Stimulated activated CD8-positive, alpha-beta memory T cell treated with anti-CD3 and anti-CD28 coated beads, Interleukin-7, amount 100 ng/mL, for 1 hour (primary cell): ENCODE data around the gene NR2C2.

ENCODE experiments used
- DNase-seq, 2 donors: peaks; one replicate each; pipeline ENCODE4 v3.0.0-alpha.2; 2020; ENCODE audit warnings: low read depth in 2 of 2

The NR2C2 gene

DNA sequence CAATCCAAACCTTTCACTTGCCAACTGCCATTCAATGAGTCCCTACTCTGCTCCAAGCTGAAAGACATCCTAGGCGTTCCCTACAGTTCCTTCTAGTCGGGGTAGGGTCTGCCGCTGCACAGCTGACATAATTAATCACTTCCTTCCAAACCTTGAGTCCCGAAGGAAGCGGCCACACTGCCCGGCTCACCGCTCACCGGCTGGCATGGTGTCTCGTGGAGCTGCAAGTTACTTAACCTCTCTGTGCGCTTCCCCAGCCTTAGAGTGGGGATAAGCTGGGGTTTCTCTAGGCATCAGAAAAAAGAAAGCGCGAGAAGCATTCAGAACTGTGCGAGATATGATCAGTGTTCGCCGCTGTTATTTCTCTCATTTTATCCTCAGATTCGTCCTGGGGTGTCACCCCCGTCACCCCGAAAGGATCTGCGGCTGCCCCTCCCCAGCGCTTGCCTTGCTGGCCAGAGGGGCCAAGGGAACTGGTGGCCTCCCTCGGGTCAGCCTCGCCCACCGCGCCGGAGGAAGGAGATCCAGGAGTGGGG, 117.0 kb downstream of the NR2C2 start:
- DNase-seq: no peak

DNA sequence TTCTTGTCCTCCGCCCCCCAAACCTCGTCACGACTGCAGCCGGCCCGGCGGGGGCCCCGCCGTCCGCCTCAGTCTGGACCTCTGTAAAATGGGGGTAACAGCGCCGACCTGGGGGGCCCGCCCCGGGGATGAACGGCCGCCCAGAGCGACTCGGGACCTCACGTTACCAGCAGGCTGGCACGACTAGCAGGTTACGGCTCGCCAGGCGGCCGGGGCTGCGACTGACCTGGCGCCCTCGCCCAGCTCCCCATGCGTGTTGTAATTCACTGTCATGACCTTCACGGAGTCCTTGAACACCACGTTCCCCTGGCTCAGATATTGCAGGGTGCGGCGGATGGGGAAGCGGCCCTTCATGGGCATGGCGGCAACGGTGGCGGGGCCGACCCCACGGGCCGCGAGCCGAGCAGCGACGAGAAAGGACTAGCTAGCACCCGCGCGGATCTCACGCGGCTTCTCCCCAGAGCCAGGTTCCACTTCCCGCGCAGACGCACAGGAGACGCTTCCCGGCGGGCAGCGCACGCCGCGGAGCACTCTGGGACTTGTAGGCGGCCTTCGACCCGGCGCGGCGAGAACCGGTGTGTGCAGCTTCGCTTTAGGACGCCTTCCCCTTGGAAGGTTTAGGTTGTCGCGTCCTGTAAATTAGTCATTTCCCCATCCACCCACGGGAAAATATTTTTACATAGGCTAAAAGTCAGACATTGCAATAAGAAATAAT, 117.6 kb downstream of the NR2C2 start, which contains the start of gene MRPS25:
TSS of gene MRPS25 (minus strand) at position 481 of the 715 bp plus-strand sequence. CDS start at position 360, 121 bp downstream.
- DNase-seq: peak; percentile 72 to 81

DNA sequence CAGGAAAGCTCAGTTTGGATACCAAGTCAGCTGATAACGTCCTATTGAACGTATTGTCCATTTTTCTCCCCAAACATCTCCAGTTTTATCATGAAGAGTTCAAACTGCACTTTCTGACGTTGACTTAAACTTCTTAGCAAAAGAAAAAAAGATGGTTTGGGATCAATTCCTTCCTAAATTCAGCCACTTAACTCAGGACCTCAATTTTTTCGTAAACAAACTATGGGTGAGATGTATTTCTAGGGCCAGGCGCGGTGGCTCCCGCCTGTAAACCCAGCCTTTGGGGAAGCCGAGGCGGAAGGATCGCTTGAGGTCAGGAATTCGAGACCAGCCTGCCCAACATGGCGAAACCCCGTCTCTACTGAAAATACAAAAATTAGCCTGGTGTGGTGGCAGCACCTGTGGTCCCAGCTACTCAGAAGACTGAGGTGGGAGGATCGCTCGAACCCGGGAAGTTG, 118.2 kb downstream of the NR2C2 start:
- no peak for DNase-seq

DNA sequence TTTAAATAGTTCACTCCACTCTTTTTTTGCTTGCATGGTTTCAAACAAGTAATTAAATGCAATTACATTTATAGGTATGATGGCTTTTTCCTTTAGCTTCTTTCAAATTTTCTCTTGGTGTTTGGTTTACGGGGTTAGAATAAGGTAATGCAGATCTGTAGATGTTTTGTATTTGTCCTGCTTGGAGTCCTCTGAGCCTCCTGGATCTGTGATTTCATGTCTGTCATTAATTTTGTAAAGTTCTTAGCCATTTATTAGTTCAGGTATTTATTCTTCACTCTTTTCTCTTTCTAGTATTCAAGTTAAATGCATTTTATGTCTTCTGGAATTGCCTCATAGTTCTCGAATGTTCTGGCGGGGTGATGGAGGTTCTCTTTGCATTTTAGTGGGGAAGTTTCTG, 119.1 kb downstream of the NR2C2 start:
- no peak for DNase-seq

DNA sequence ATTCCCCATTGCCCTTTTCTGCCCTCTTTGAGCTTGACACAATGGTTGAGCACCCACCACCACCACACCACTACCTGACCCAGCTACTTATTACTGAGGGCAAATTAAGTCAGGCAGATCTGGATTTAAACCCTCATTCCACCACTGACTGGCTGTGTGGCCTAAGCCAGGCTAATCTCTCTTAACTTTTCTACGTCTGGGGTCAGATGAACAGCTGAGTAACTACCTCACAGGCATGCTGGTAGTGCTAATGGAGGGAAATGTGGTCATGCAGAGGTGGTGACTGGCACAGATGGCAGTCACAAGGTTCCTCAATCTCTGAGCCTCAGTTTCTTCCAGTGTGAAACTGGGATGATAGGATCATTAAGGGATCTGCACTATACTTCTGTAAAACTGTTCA, 122.1 kb downstream of the NR2C2 start:
- no peak for DNase-seq

DNA sequence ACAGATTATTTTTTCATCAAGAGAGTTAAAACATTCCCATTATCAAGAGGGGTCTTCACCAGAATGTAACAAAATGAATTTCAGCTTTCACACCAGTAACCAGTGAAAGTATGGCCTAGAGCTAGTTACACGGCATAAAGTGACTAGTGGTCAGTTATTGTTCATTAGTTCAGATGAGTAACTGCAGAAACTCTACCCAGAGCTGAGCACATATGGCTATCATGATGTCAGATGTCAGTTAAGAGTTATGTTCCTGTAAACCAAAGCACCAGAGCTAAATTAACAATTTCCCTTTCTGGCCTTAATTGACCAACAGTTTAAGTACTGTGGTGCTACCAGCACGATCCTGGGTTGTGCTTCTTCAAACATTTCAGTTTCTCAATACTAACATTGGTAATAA, 124.3 kb downstream of the NR2C2 start:
- no peak for DNase-seq

DNA sequence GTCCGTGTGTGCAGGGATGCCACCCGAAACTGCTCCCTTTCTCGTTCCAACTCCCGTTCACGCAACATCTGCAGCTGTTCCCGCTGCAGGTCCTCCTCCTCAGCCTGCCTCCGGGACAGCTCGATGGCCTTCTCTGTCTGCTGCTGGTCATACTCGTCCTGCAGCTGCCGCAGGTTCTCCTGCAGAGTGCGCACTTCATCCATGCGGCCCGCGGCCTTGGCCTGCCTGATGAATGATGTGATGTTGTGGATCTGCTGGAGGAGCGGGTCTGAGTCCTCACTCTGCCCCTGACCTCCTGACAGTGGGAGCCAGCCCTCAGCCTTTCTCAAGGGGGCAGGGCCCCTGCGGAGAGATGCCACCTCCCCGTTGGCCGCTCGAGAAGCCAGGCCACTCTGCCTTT, 127.1 kb downstream of the NR2C2 start:
- DNase-seq: no peak

DNA sequence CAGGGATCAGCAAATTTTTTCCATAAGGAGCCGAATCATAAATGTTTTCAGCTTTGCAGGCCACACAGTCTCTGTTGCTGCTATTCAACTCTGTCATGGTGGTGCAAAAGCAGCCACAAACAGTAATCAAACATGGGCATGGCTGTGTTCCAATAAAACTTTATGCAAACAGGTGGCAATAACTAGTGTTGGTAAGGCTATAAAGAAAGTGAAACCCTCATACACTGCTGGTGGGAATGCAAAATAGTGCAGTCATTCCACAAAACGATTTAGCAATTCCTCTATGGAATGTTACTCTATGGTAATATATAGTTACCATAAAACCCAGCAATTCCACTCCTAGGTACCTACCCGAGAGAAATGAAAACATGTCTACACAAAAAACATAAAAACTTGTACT, 131.7 kb downstream of the NR2C2 start:
- no peak for DNase-seq

DNA sequence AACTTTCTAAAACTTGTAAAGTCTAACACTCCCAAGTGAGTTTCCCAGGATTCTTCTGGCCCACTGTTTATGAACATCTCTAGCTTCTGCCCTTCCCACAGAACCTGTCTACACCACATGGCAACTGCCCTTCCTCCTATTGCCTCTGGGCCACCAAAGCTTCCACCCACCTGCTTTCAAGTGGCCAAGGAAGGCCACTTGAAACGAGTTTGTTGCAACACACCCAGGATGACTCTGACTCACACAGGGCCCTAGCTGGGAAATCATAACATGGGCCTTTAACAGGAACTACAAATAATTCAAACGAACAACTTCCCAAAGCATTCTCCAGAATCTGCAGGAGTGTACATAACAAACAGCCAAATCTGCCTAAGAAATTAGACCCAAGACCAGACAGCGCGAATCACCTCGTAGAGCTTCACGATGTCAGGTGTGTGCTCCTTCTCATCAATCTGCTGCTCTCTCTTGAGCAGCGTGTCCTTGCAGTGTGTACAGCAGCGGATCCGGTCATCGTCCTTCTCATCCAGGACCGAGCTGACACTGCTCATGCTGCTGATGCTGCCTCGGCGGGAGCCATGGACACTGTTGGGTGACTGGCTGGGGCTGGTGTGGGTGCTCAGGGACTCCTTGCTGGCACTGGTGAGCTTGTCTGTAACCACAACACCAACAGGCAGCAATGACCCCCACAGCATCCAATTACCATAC, 134.7 kb downstream of the NR2C2 start:
- DNase-seq: no peak

DNA sequence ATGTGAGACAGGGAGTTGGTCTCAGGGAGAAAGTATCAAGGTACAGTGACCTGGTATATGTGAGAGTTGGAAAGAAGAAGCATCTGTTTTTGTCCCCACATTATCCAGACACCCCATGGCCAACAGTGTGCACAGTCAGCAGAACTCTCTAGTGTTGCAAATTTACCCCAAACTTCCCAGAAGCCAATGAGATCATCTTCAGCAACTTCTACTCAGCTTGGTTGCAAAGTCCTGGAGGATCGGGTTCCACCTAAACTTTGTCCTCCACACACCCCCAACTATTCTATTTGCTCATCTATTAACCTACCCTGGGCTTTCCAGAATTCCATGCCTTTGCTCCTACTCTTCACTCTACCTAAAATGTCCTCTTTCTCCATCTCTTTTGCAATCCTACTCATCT, 135.9 kb downstream of the NR2C2 start:
- no peak for DNase-seq

DNA sequence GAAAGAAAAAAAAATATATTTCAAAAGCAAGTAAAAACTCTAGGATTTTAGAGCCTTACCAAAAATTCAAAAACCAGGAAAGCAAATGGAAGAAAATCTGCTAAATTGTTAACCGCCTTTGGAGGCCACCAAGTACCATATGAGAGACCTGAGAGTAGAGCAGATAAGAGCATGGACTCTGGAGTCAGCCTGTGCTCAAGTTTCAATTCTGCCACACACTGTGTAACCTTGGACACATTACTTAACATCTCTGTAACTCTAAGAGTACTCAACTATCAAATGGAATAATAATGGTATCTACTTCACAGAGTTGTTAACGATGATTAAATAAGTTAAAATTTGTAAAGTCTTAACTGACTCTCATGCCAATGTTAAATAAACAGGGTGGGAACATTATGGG, 138.9 kb downstream of the NR2C2 start:
- no peak for DNase-seq

DNA sequence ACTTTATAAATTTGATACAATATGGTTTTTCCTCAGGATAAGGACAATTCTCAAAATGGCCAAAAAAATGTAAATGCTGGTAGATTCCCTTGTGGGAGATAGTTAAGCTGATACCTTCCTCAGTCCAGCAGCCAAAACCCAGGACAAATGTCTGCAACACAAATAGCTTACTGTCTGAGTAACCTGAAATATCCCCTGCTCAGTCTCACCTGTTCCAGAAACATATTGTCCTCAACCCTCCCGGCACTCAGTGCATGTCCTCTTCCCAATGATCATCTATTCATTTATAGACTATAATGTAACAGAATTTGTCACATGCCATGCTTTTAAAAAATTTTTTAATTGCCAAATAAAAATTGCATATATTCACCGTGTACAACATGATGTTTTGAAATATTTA, 139.3 kb downstream of the NR2C2 start:
- DNase-seq: no peak

DNA sequence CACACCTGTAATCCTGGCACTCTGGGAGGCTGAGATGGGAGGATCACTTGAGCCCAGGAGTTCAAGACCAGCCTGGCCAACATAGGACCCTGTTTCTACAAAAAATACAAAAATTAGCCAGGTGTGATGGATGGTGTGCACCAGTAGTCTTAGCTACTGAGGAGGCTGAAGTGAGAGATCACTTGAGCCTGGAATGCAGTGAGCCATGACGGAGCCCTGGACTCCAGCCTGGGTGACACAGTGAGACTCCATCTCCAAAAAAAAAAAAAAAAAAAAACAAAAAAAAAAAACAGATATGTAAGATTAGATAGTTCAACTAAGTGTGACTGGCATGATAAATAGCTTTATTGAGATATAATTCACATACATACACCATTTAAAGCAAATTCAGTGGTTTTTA, 141.8 kb downstream of the NR2C2 start:
- no peak for DNase-seq

DNA sequence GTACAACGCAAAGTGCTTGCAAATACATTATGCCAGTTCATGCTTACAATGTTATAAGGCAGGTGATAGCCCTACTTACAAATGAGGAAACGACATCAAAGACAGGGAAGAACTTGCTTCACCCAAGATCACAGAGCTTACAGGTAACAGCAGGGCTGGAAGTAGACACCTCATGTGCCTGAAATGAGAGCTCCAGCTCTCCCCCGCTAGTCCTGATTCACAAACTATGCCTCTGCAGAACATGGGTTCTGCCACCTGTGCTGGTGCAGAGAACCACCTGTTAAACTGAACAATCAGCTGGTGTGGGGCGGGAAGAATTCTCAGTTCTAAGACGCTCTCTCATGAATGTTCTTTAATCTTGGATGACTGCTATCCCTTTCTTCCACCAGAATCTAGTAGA, 144.2 kb downstream of the NR2C2 start:
- DNase-seq: no peak

DNA sequence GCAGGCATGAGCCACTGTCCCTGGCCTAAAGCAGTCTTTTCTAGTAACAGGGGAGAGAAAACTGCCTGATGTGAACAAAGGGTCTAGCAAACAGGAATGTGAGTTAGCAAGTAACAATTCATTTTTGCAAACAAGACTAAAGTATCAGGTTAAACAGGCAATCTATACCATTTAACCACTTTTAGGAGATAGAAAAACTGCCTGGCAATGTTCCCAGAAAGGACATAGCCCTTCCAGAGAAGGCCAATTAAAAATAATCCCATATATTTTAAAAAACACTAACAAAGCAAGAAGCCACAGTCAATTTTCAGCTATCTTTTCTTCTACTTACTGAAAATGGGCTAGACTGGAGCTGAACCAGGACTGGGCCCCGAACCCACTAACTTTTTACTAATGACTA, 145.3 kb downstream of the NR2C2 start:
- no peak for DNase-seq

DNA sequence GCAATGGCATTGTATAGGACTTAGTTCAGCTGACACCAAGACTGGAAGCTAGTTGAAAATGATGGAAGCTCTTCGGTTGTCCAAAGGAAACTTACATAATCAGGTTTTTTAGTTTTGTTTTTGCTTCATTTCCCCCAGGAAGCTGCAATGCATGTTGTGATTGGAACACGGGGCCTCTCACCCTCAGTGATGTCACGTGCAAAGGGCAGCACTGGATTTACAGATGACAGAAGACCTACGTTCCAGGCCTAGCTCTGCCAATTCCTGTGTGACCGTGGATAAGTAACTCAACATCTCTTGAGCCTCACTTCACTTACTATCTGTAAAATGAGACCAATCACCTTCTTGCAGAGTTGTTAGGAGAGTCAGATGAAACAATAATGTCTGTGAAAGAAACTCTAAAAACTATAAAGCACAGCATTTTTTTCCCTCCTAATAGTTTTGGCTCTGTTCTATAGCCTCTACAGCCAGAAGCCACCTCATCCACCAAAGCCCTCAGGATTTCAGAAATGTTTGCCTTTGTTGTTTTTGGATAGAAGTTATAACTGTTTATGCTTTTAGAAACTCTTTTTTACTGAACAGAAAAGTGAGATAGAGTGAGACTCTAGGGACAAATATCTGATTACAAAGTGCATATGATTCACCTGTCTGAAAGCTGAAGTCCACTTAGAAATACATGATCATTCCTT, 146.9 kb downstream of the NR2C2 start:
- DNase-seq: no peak

DNA sequence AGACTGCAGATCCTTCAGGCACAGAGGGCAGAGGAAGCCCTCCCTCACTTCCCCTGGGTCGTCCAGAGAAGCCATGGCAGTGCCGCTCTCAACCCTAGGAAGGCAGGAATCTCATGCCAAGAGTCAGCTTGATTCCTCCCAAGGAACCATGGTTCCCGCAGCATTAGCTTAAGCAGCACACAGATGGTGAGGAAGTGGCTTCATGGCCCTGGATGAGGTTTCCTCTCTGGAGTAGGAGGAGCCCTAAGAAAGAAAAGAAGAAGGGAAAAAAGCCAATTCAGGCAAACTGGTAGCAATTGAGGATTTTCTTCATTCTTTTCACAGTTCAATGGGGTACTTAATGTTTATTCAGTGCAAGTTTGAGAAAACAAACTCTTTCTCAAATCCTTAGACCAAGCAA, 148.7 kb downstream of the NR2C2 start:
- no peak for DNase-seq

DNA sequence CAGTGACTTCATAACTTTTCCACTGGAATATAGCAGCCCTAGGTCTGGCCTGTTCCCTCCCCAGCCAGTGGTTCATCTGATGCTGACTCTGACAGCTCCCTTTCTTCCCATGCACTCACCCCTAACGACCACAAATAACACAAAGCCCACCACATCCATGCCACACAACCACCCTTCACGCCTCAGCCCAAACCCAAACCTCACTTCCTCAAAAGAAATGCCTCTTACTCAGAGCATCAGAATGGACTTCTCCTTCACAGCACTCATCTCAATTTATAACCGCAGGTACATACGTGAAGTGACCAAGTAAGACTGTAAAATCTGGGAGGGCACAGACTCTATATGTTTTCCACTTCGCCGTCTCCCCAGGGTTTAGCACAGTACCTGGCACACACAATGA, 150.5 kb downstream of the NR2C2 start:
- DNase-seq: no peak
